Measurements from ENCODE around the gene RTN1. TPM values are rescaled to one million over a fixed set of nuclear protein-coding genes. Genes with fewer than 3 reads are reported as not detected.

The RTN1 gene
- total and polyA plus RNA-seq, 2 of the 8 experiments (the other 6 are each of a cell fraction or from before 2014, with no cell fraction given) = 2.8 to 4.9 TPM

DNA sequence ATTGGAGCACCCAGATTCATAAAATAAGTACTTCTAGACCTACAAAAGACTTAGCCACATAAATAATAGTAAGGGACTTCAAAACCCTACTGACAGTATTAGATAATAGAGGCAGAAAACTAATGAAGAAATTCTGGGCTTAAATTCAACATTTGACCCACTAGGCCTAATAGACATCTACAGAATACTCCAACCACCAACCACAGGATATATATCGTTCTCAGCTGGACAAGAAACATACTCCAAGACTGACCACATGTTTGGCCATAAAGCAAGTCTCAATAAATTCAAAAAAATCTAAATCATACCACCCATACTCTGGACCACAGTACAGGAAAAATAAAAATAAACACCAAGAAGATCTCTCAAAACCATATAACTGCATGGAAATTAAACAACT, 180.2 kb downstream of the RTN1 start (continued):
- TF ChIP-seq RAD21 (IDR thresholded peaks at IDR 0.05 in 1 of 2, conservative IDR thresholded peaks at IDR 0.05 in 1 of 2; ENCODE audit: low read depth in 2 of 2, low read length in 2 of 2) = no peak
- TF ChIP-seq, protein P1, sequence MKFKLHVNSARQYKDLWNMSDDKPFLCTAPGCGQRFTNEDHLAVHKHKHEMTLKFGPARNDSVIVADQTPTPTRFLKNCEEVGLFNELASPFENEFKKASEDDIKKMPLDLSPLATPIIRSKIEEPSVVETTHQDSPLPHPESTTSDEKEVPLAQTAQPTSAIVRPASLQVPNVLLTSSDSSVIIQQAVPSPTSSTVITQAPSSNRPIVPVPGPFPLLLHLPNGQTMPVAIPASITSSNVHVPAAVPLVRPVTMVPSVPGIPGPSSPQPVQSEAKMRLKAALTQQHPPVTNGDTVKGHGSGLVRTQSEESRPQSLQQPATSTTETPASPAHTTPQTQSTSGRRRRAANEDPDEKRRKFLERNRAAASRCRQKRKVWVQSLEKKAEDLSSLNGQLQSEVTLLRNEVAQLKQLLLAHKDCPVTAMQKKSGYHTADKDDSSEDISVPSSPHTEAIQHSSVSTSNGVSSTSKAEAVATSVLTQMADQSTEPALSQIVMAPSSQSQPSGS (IDR thresholded peaks at IDR 0.05; ENCODE audit: low read length) = no peak
- no peak for TF ChIP-seq CBX8 (IDR thresholded peaks at IDR 0.05; ENCODE audit: borderline replicate concordance, low read depth, low read length)
- no peak for TF ChIP-seq EGR1 (IDR thresholded peaks at IDR 0.05; ENCODE audit: borderline replicate concordance, low read depth, low read length)

All from H1 (cell line).